Psoas muscle (tissue), 8 donors: Measurements from ENCODE around the gene MAP2K3. TPM values are rescaled to one million over a fixed set of nuclear protein-coding genes. Genes with fewer than 3 reads are reported as not detected.

Source experiments
- ATAC-seq, 4 donors: fragments of 200-7000 bp; cut with Tn5 transposase; one replicate each; pipeline ENCODE4 v1.9.1; 2020; ENCODE audit warnings: moderate library complexity in 3 of 4, mild to moderate bottlenecking in 2 of 4
- DNase-seq, 2 donors: peaks; one replicate each; pipeline ENCODE4 v3.0.0-alpha.2; 2020
- H3K27ac ChIP-seq: fragments of 200-600 bp; one replicate; pipeline ENCODE4 v1.8.0; 2022
- H3K27me3 ChIP-seq, 3 donors: fragments of 200-600 bp in 1 of 3; one replicate each; pipeline versions ENCODE4 v1.6.1 to v1.8.0; 2013 to 2022; ENCODE audit warnings: low read length in 2 of 3, mild to moderate bottlenecking in 2 of 3, moderate library complexity in 1 of 3; ENCODE audit not compliant: insufficient read depth in 3 of 3
- H3K36me3 ChIP-seq, 2 donors: fragments of 200-600 bp in 1 of 2; one replicate each; pipeline versions ENCODE4 v1.6.1 to v1.8.0; 2013 to 2022; ENCODE audit warnings: low read depth in 1 of 2, mild to moderate bottlenecking in 1 of 2, moderate library complexity in 1 of 2; ENCODE audit not compliant: insufficient read depth in 1 of 2
- H3K4me1 ChIP-seq: fragments of 200-600 bp; one replicate; pipeline ENCODE4 v1.8.0; 2022
- H3K4me3 ChIP-seq: fragments of 200-600 bp; one replicate; pipeline ENCODE4 v1.8.0; 2022; ENCODE audit warnings: mild to moderate bottlenecking
- H3K9me3 ChIP-seq: fragments of 200-600 bp; one replicate; pipeline ENCODE4 v1.8.0; 2022
- WGBS, 3 donors: extraction: QIAGEN DNeasy Blood & Tissue Kit; methylation state at CpG; one replicate each; pipeline versions ENCODE4 v1.1.6 to v1.1.7; 2013; 5-methylcytosine and 5-hydroxymethylcytosine counted together
- intact Hi-C, 2 donors: fragments of 100-400 bp; cut with DNase I; formaldehyde crosslinking; loops; one replicate each; pipeline versions ENCODE4 v1.11.0 to v1.14.2; 2022
- polyA plus RNA-seq, 3 donors: library from polyadenylated mRNA; stranded (reverse); fragments of 200-250 nt; gene quantifications; one replicate each; pipeline ENCODE4 v1.2.3, GENCODE V29; 2013
- total RNA-seq, 4 donors: library from RNA; stranded (reverse); fragmentation: NEBNext Ultra II Directional in 2 of 4; extraction: Animal tissue kit (Norgen Biotek cat#: 25700) in 2 of 4; gene quantifications; one replicate each; pipeline versions ENCODE4 v1.2.1 to v1.2.4, GENCODE V29; 2021 to 2023
- TF ChIP-seq, protein P1 (sequence below): fragments of 200-600 bp; IDR thresholded peaks from one replicate; pipeline ENCODE4 v1.8.0; 2022; ENCODE audit warnings: antibody characterized with exemption
- donor health status: healthy with polysubstance abuse.
- donor health status: DM: no; HTN: no; CAD: no; lungs with moderate emphysema.
- donor health status: Bipolar disorder and iron deficiency.
- donor health status: healthy.
- donor health status: DM: yes; HTN: yes; CAD: no.
- donor health status: DM: no; HTN: no; CAD: no.
- donor health status: DM: no; HTN: no; CAD: no.
- donor health status: DM: yes; HTN: yes; CAD: no.

Gene MAP2K3
- total and polyA plus RNA-seq, 7 donors = 64.4 to 229 (median 114) TPM

DNA sequence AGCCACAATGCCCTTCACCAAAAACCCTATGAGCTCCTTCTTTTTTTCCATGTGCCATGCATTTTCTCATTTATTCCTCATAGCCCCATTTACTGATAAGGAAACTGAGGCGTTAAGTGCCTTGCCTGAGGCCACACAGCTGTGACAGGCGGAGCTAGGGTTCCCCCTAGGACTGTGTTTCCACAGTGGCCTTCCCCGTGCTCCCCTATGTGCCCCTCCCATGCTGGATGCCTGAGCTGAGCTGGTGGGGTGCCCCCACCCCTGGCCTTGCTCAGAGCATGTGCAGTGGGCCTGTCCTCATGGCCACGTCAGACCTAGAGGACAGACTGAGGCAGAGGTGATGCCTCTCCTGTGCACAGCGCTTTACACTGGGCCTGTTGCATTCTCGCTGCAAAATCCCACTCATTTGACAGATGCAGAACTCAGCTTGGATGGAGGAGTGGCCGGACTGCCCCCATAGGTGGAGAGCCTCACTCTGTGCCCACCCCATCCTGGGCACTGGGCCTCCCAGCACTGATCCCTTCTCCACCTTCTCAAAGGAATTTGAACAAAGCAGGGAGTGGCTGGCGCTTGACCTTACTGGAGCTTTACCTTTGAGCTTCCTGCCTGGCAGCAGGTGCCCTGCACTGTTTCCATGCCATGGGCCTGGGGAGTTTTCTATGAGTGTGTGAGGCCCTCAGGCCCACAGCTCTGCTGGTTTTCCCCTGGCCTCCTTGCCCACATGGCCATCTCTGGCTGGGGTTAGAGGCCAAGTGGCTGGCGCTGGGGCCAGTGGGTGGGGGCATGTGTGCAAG lies 2.6 kb downstream of the MAP2K3 start:
- H3K4me1 ChIP-seq = peaks cover 60% of the 10 kb centered on the region
- no peak for ATAC-seq
- WGBS, 3 donors = 35 to 51% (median 42%) methylated on average over 9 of the region's 9 CpGs
- peaks cover 0 to 2% (median 0%) of the 10 kb centered on the region in 3 donors for H3K27me3 ChIP-seq
- peak overlapping the region; percentile 99 for H3K27ac ChIP-seq
- H3K36me3 ChIP-seq = peaks cover 0 to 5% of the 10 kb centered on the region in 2 donors
- no peak for DNase-seq
- peak overlapping the region; percentile 89 for H3K4me3 ChIP-seq
- TF ChIP-seq, protein P1, sequence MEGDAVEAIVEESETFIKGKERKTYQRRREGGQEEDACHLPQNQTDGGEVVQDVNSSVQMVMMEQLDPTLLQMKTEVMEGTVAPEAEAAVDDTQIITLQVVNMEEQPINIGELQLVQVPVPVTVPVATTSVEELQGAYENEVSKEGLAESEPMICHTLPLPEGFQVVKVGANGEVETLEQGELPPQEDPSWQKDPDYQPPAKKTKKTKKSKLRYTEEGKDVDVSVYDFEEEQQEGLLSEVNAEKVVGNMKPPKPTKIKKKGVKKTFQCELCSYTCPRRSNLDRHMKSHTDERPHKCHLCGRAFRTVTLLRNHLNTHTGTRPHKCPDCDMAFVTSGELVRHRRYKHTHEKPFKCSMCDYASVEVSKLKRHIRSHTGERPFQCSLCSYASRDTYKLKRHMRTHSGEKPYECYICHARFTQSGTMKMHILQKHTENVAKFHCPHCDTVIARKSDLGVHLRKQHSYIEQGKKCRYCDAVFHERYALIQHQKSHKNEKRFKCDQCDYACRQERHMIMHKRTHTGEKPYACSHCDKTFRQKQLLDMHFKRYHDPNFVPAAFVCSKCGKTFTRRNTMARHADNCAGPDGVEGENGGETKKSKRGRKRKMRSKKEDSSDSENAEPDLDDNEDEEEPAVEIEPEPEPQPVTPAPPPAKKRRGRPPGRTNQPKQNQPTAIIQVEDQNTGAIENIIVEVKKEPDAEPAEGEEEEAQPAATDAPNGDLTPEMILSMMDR = no peak
- H3K9me3 ChIP-seq = no peaks in the 10 kb centered on the region
- intact Hi-C loops = loop anchor here (2.0 to 10.0 kb wide), 6 partner anchors 35 to 244 kb away; partner anchors contain the start of genes DHRS7B (in 2 of the 2), NATD1 (in 1 of the 2), TMEM11 (in 1 of the 2) and USP22 (in 1 of the 2)

GRCh38 chr17:21287703-21288449 lies 3.4 kb downstream of the MAP2K3 start:
- H3K9me3 ChIP-seq = no peaks in the 10 kb centered on the region
- H3K27me3 ChIP-seq = peaks cover 0 to 2% (median 0%) of the 10 kb centered on the region in 3 donors
- H3K4me3 ChIP-seq = peak overlapping the region; percentile 89
- intact Hi-C loops = loop anchor here (2.0 to 10.0 kb wide), 6 partner anchors 36 to 245 kb away; partner anchors contain the start of genes DHRS7B (in 2 of the 2), NATD1 (in 1 of the 2), TMEM11 (in 1 of the 2) and USP22 (in 1 of the 2)
- peaks cover 56% of the 10 kb centered on the region for H3K4me1 ChIP-seq
- peak; percentile 61 to 68 (median 66) for ATAC-seq
- TF ChIP-seq, protein P1 = no peak
- peaks cover 0 to 7% of the 10 kb centered on the region in 2 donors for H3K36me3 ChIP-seq
- WGBS, 3 donors = 2 to 5% (median 3%) methylated on average over 18 of the region's 18 CpGs
- peak overlapping the region; percentile 99 for H3K27ac ChIP-seq
- DNase-seq = peak; percentile 99

DNA sequence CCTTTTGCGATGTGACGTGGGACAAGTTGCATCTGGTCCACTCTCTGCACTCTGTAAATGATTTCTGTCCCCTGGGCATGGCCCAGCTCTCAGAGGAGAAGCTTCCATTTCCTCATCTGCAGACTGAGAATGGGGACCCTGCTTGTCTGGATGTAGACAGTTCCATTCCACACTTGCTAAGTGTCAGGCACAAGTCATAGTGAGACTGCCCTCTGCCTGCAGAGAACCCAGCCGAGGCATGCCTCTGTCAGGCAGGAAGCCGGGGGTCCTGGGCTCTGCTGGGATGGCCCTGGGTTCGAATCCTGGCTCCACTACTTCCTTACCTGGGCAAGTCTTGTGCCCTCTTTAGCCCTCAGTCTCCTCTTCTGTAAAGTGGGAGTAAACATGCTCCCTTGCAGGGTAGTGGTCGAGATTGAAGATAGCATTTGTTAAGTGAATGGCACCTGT lies 4.1 kb downstream of the MAP2K3 start:
- Histone ChIP-seq H3K27ac (peak overlapping the region; percentile 99), H3K9me3 (no peaks in the 10 kb centered on the region), H3K4me3 (peak overlapping the region; percentile 89), H3K4me1 (peaks cover 51% of the 10 kb centered on the region), H3K27me3 (peaks cover 0 to 2% (median 0%) of the 10 kb centered on the region in 3 donors), H3K36me3 (peaks cover 0 to 11% of the 10 kb centered on the region in 2 donors)
- 29 to 52% (median 30%) methylated on average over 6 of the region's 6 CpGs for WGBS, 3 donors
- intact Hi-C loops = loop anchor here (5.0 to 10.0 kb wide), 5 partner anchors 36 to 226 kb away; partner anchors contain the start of genes DHRS7B (in 2 of the 2), NATD1 (in 1 of the 2) and TMEM11 (in 1 of the 2)
- DNase-seq = peak in 1 of 2 donors; percentile 56
- ATAC-seq = no peak
- TF ChIP-seq, protein P1 = no peak

DNA sequence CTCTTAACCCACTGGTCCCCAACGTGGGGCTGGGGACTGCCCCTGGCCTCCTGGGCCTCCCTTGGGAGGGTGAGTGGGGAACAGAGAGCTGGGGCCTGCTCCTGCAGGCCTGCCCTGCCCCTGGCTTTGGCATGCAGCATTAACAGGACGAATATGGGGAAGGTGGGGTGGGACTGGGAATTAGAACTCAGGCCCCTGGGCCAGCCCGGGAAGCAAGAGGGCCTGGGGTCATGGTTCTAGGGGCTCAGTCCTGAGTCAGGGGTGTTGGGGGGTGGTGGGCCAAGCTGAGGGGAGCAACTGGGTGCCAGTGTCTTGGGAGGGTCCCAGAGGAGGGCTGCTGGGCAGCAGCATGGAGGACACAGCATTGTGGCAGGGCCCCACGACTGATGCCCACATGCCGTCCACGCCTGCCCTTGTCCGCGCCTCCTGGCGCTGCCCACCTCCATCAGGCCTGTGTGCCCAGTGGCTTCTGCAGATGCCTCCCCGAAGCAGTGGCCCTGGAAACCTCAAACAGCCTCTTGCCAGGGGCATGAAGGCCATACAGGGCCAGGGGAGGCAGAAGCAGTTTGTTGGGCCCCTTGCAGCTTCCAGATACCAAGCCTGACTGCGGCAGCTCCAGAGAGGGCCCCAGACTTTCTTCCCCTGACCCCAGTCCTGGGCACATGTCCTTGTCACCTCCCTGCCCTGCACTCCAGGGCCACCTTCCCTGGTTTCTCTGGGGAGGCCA lies 4.8 kb downstream of the MAP2K3 start:
- H3K4me1 ChIP-seq = peaks cover 55% of the 10 kb centered on the region
- peak overlapping the region; percentile 89 for H3K4me3 ChIP-seq
- no peaks in the 10 kb centered on the region for H3K9me3 ChIP-seq
- H3K27ac ChIP-seq = peak overlapping the region; percentile 99
- DNase-seq (no peak), ATAC-seq (no peak)
- H3K36me3 ChIP-seq = peaks cover 0 to 11% of the 10 kb centered on the region in 2 donors
- TF ChIP-seq, protein P1 = no peak
- intact Hi-C loops = loop anchor here (5.0 to 10.0 kb wide), 5 partner anchors 37 to 225 kb away; partner anchors contain the start of genes DHRS7B (in 2 of the 2), NATD1 (in 1 of the 2) and TMEM11 (in 1 of the 2)
- H3K27me3 ChIP-seq = peaks cover 0 to 2% (median 0%) of the 10 kb centered on the region in 3 donors
- WGBS, 3 donors = 36 to 50% (median 41%) methylated on average over 5 to 11 of the region's 11 CpGs
